ENCODE data around the gene MARCHF10.

The MARCHF10 gene

GRCh38 chr17:62655656-62656055, 152.5 kb downstream of the MARCHF10 start:
- no peak for DNase-seq

DNA sequence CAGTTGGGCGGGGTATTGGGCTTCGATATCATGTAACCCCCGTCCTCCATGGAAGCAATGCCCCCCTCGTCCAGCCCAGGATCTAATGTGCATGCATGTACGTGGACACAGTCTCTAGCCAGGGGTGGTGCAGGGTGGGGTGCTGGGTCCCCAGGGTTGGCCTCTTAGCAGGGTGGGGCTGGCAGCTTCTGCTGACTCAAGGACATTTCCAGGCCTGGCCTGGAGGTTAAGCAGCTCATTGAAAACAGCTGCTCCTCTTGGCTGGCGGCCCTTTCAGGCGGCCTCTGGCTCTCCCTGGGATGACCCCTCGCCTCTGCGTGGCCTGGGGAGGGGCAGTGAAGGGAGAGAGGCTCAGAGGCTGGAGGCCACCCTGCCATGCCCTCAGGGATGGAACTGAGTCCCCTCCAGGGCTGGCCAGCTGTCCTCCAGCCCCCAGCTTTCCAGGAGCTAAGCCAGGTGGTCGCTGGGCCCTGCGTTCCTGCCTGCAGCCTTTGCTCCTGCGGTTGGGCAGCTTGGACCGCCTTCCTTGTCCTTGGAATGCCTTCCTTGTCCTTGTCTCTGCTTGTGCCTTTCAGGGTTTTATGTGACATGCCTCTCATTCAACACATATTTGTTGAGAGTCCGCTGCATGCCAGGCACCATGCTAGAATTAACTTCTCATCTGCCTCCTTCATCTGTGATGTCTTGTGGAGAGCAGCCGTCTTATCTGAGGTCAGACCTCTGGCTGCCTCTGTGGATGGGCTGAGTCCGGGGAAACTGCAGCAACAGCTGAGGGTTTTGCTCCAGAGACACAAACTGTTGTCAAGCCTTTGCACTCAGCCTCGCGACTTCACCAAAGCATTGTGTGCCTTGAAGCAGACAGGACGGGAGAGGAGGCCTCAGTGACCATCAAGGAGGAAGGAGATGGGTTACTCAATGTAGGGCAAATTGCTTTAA, 154.0 kb downstream of the MARCHF10 start:
- DNase-seq = no peak

- peak; percentile 95 for DNase-seq
Observed at GRCh38 chr17:62653002-62653825, 154.9 kb downstream of the MARCHF10 start.

GRCh38 chr17:62652251-62653001, 155.7 kb downstream of the MARCHF10 start:
- no peak for DNase-seq

Data from stimulated activated CD4-positive, alpha-beta T cell treated with anti-CD3 and anti-CD28 coated beads, Interleukin-1b, Interleukin-23, amount 100 ng/mL, for 48 hours (primary cell).